Measurements from ENCODE around the gene PAPPA.

The PAPPA gene

DNA sequence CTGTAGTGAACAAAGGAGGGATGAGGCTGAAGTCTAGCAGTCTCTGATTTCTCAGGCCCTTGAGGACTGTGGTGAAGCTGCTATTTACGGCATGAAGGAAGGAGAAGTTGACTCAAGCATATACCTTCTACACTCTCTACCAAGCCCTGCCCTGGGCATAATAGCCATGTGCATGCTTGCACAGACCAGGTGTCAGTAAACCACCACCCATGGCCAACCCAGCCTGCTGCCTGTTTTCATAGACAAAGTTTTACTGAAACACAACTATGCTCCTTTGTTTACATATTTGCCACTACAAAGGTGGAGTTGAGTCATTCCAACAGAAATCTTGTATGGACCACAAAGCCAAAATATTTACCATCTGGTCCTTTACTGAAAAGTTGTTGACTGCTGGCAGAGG, 126.9 kb downstream of the PAPPA start:
- DNase-seq = no peak

DNA sequence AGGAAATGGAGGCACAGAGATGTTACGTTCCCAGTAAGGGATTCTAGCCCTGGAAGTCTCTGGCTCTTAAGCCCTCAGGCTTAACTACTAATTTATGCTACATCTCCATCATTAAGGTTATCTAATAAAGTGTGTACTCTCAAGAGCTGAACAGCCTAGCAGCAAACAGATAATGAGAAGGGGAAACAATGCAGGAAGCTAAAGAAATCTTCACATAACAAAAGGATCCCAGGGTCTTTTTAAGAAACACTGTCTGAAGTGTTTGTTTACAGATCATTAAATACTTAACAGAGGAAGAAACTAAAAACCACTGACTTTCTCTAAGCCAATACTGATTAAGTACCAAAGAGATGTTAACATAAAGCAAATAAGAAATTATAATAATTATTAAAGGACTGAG, 129.0 kb downstream of the PAPPA start:
- DNase-seq = no peak

DNA sequence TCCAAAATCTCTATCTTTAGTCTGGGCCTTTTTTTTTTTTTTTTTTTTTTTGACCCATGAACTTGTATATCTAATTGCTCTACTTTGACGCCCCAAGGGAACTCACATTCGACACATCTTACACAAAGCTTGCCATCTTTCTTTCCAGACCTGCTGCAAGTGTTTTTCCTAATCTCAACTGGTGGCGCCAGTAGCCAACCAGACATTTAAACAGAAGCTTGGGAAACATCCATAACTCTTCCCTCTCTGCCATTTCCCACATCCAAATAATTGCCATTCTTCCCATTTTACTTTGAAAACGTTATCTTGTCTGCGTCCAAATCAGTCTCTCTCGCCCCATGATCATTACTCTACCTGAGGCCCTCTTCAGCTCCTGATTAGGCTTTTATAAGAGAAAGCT, 130.9 kb downstream of the PAPPA start:
- DNase-seq = no peak

DNA sequence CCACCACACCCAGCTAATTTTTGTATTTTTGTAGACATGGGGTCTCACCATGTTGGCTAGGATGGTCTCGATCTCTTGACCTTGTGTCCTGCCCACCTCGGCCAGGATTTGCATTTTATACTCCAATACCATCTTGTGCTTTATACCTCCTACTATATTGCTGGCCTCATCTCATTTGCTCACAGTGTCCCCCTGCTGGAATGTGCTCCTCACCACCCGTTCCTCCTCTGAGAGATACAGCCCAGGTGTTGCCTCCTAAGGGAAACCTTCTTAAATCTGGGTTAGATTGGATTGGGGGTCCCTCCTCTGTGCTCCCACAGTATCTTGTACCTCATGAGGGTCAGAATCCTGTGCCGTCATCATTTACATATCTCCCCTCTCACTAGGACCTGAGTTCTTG, 131.7 kb downstream of the PAPPA start:
- no peak for DNase-seq

DNA sequence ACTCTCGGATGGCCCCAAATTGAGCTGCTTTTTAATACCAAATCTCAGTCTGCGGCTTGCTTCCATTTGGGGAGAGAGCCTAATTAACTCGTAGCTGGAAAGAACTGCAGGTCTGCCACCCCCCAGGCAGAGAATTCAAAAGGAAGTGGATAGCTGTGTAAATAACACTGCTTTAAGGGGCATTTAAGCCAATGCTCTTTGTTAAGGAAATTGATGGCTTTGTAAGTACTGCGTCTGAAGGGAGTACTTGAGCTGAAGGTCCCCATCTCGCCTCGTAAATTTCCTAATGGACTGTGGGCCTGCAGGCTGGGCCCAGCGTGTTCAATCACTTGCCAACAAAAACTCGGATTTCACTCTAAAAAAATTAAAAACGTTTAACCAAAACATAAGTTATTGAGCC, 132.7 kb downstream of the PAPPA start:
- DNase-seq = no peak

DNA sequence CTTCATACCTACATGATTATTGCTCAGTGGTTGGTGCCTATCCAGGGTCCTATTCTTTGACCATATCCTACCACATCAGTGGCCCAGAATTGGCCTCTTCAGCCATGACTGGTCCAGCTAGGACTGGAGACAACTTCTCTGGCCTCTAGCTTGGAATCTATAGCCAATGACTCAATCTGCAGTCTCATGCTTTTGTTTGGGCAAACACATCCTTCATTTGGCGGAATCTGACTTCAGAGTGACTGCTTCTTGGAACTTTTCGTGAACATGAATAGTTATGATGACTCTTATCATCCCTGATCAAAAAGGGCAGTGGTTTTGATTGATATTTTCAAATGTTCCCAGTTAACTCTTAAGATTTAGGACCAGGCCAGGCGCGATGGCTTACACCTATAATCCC, 134.1 kb downstream of the PAPPA start:
- DNase-seq = no peak

DNA sequence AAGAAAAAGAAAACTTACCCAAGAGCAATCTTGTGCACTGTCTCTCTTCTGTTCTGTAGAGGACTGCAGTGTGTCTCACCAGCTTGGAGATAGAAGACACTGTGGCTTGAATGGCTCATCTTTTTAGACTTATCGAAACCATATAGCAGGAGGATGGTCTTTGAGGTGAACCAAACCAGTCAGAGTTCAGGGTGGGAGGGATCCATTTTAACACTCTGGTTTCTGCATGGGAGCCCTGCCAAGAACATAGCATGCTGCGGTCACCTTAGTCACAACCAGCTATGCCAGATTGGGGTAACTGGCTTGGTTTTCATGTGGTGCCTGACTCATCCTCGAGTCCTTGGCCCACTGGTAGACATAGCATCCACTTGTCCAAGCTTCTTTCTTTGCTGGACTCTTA, 135.1 kb downstream of the PAPPA start:
- DNase-seq = no peak

DNA sequence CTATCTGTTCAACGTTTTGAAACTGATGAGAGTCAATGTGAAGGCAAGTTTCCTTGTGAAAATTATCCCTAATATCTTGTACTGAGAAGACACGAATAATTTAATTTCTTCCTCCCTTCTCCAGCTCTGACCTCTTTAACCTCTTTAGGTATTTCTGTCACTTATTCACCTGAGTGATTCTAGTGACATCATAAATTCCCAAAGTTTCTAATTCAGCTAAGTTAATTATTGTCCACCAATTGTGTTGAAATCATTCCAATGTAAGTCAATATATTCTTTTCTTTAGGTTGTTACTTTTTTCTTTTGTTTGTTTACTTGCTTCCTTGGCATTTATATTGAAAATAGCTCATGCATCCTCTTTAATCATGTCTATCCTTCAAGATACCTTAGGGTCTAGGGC, 143.8 kb downstream of the PAPPA start:
- DNase-seq = no peak

DNA sequence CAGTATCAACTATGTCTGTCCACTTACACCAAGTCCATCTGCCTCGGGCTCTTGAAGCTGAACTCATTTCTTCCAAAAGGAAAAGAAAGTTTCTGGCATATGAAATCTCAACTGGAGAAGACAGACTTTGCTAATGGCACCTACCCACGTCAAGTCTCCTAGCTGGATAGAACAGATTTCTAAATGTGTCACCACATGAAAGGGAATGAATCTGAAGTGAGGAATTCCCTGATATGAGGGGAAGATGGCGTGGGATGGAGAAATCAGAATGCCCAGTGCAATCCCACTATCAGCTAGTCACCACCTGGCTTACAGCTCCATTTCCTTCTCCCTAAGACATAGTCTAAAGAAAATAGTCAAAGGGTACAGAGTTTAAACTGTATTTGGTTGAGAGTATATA, 144.7 kb downstream of the PAPPA start:
- no peak for DNase-seq

DNA sequence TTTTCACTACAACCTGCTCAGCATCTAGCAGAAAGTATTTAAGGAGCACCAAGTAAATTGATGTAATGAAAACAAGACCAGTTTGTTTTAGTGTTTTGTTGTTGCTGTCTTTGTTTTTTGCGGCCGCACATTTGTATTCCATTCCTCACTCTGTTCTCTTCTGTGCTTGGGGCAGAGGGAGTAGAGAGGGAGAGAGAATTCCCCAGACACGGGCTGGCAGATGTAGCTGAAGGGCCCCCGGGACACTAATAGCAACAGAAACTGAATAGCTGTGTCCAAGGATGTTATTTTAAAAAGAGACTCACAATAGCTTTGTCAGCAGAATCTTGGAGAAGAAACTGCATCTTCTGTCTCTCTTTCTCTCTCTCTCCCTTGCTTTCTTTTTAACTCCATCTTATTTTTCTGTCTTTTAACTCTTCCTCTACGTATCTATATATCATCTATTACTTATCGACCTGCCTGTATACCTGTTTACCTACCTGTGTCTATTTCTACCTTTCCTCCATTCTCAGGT, 145.3 kb downstream of the PAPPA start:
- DNase-seq = no peak

DNA sequence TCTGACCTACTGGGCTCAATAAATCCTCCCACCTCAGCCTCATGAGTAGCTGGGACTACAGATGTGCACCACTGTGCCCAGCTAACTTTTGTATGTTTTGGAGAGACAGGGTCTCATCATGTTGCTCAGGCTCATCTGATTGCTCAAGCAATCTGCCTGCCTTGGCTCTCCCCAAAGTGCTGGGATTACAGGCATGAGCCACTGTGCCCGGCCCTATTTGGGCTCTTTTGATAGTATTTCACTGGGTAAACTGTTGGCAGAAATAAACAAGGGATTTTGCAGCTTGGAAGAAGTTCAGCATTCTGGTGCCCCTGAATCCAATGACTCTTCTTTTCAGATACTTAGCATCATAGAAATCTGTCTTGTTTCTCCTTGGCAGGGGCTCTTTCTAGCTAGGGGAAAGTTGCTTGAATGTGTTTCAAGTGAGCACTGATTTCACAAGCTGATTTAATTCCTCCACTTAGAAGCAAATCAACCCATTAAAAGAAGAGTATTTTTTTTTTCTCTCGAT, 146.8 kb downstream of the PAPPA start:
- DNase-seq = no peak

DNA sequence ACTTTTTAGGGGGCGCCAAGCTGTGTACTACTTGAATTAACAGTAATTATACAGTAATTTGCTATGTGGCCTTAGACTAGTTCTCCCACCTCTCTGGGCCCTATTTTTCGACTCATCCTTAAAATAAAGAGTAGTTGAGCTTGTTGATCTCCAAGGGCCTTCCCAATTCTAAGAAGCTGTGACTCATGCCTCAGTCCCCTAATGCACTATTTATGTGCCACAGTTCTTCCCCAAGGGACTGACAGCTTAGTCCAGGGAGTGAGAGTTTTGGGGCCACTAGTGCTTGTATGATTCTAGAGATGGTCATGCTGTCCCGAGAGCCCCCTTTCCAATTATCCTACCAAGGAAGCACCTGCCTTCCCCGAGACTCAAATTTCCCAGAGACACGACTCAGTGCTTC, 149.7 kb downstream of the PAPPA start:
- DNase-seq = no peak

DNA sequence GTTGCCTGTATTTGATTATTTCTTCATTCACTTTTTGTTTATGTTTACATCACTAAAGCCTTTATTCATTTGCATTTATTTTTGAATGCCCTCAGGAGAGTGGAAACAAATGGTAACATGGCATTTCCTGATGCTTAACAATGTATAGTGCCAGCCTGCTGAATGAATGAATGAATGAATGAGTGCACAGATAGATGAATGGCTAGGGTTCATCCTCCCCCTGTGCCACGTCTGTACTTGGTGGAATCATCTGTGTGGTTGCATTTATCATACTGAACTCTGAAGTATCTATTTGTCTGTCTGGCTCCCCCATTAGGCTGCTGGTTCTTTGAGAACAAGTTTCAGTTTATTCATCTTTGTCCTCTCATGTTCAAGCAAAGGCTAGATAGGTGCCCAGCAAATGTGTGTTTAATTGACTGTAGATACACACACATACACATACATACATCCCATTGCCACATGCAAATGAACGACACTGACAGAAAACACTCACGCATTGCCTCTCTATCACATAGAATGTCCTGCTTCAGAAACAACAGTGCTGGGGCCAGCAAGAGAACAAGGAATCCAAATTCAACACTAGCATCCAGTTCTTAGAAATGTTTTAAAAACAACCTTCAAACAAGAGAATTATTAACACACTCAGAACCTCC, 150.4 kb downstream of the PAPPA start:
- DNase-seq = no peak

DNA sequence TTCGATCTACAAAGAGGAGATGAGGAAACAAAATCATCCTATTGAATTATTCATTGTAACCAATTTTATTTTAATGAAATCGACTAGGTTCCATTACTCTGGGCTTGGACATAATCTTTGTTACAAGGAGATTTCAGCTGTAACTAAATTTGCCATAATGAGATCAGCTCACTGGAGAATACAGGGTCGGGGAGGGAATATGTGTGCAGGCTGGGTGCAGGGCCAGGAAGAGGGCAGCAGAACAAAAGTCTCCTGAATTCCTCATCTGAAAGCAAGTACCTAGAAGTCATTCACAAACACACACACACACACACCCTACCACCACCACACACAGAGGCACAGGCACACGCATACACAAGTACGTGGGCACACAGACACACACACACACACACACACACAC, 151.2 kb downstream of the PAPPA start:
- DNase-seq = no peak

DNA sequence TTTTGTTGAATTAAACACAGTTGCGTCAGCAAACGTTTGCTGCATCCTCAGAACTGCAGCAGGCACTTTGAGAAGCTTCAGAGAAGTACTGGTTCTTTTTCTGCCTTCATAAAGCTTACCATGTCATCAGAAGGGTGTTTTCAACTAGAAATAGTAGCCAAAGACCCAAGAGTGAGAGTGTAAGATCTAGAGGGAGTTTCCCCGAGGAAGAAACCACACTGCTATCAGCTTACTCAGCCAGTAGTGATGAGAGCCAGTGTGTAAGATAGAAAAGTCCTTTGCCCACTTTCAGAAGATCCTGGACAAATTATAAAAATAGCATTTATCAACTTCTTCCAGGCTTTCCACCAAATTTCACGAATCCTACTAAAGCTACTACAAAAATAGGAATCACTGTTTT, 154.5 kb downstream of the PAPPA start:
- DNase-seq = no peak

DNA sequence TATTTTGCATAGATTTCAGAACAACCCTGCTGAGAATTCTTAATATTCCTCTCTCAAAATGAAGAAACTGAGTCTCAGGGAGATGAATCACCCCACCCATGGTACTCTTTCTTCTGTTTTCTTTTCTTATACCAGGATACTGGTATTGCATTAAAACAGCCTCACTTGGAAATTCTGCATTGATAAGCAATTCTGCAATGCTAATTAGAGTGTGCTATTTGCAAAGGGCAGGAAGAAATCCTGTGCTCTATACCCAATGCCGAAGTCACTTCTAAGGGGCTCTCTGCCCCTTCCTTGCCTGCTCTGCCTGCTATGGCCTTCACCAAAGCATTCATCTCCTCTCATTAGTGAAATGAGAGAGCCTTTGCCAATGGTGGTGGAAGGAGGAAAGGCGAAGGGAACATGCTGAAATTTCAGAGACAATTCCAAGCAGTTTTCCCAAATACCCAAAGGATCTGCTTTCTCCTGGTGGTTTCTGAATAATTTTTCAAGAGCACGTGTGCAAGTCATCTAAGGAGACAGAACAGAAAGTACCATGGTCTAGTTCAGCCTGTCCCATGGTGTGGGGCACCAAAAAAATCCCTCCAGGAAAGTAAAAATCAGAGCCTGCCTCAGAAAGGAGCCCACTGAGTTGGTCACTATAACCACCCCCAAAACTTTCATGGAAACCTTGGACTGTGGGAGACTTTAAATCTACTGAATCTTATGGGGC, 156.5 kb downstream of the PAPPA start:
- no peak for DNase-seq

DNA sequence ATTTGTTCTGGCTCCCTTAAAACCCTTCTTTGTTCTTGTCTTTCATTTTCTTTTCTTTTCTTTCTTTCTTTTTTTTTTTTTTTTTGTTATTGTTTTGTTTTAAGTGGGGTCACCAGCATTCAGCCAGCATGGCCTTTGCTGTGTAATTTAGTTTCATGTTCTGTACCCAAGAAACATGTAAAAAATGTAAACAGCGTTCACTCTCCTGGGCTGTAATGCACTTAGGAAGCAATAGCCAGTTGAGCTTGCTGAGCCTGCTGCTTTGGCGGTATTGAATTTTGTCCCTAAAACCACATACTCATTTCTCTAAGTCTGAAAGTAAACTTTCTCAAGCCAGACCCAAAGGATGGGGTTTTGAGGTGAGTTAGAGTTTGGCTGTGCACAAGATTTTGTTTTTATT, 158.6 kb downstream of the PAPPA start:
- DNase-seq = no peak

DNA sequence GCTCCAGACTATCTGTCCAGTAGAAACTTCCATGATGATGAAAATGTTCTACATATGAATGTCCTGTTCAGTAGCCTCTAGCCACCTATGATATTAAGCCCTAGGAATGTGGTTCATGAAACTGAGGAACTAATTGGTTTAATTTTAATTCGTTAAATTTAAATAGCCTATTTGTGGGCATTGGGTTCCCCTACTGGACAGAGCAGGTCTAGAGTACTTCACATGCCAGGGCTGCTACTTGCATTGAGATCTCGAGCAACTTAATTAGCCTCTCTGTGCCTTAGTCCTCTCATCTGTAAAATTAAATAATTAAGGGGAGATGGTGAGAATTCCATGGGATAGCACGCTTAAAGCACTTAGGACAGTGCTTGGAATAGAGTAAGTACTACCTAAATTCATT, 160.0 kb downstream of the PAPPA start:
- no peak for DNase-seq

DNA sequence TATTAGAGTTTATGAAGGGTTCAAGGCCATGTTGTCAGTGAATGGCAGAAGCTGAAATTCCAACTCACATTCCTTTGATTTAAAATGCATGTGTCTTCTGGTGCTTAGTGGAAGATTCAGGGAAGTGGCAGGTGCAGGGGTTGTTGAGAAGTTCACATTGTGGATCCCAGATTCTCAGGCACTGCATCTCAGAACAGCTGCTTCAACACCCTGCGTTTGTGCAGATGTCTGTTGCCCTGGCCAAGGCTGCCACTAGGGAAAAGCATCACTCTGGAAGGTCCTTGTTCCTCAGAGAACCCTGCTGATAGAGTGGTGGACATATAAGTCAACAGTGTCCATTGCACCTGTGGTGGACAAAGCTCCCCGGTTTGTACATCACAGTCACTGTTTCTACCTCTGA, 162.7 kb downstream of the PAPPA start:
- DNase-seq = no peak

DNA sequence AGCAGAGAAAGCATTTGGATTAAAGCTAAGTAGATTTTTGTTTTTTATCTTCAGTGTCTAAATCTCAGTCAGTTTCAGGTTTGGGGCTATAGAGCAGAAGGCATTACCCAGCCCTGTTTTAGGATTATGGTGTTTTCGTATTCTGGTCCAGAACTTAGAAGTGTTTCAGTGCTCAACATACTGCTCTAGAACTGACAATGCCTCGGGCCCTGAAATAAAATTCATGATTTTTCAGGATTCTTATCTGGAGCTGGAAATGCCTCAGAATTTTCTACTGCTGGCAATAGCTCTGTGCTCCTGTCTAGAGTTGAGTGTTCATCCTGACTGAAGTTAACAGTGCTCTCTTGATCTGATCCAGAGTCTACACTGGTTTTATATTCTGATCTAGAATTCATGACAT, 163.9 kb downstream of the PAPPA start:
- DNase-seq = no peak

DNA sequence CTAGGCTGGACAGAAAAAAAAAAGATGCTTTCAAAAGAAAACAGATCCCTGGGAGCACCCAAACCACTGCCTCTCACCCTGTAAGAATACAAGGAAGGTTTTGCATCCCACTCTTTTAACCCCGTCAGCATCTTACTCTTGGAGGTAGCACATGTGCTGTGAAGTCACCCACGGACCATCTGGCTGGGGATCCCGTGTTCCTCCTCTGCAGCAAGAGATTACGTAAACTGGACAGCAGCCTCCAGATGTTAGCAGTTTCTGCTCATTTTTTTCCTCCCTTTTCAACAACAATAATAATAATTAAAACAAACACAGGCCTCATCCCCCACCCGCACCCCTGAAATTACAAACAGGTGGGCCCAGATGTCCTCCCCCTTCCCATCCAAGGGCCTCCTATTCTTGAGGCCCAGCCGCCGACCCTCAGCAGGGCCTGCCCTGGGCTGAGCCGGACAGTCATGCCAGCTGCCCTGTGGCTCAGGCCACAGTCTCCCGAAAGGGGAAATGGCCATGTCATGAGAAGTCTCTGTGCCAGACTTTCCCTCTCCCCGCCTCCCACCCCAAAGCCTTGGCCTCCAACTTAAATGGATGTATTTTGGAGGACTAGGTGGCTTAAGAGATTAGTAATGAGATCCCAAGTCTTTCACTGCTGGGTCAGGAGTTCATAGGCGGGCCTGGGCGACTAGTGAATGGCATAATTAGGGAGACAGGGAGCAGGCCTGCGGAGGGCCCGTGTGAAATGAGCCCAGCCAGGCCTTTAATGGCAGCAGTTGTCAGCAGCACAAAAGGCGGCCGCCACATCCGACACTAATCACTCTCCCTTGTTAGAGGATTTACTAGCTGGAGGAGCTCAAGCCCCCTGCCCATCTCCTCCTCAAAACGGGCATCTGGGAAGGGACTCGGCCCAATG, 165.1 kb downstream of the PAPPA start:
- no peak for DNase-seq

DNA sequence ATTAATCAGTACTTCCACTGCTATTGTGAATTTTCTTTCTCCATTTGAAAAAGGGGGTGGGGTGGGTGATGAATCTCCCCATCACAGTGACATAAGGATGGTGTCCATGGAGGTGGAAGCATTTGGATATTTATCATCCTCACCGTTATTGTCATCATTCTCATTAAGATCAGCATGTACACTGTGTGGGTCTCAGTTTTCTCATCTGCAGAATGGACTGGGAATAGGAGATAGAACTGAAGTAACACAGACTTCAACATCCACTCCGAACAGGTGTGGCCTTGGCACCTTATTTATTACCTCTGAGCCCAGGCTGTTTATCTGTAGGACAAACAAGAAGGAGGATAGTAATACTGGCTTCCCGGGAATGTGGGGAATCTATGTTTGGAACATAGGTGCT, 165.9 kb downstream of the PAPPA start:
- no peak for DNase-seq

DNA sequence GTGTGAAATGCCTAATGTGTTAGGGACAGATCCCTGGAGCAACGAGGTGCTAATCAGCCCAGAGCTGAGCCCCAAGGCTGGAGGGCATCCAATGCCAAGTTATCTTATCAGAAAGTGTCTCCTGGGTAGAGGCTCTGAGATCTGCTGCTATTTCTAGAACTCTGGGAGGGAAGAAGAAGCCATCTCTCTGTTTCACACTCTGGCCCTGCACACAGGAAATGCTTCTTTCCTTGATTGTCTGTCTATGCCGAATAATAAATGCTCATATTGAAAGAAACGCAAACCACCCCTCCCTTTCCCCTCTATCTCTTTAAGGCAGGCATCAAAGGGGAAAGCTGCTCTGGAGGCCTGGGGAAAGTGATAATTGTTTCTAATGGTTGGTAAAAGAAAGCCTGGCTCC, 166.7 kb downstream of the PAPPA start:
- DNase-seq = no peak

DNA sequence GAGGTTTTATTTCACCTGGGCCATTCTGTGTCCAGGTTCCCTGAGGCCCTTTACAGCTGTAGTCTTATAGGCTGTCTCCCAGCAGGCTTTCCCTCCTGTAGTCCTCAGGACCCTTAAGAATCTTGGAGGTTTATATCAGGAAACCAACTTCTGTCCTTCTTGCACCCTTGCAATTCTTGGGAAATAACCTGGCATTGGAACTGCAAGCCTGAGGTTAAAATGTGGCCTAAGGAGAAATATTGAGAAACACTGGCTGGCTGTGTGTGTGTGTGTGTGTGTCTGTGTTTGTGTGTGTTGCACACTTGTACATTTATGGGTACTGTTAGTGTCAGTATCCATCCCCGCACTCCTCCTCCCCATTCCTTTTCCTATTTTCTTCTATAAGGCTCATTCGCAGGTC, 168.9 kb downstream of the PAPPA start:
- DNase-seq = no peak

All from CD4-positive, alpha-beta T cell treated with Interferon alpha-2 for 1 hour (primary cell).